Esophagus muscularis mucosa (tissue), 4 donors: ENCODE results near the gene POGLUT2. TPM values are rescaled to one million over a fixed set of nuclear protein-coding genes. Genes with fewer than 3 reads are reported as not detected.
A peak's percentile ranks its signal among the peaks of the same experiment; 100 is the strongest.

Source experiments
- DNase-seq: peaks from one replicate; pipeline ENCODE4 v3.0.0-alpha.2; 2017; ENCODE audit errors: extremely low spot score
- H3K27ac ChIP-seq, 4 donors: fragments of 200-600 bp; sonication (generic); replicated peaks in 1 of 4; 1 replicate in 3 of 4; 2 replicates in 1 of 4; pipeline ENCODE4 v1.5.1; 2016 to 2019; ENCODE audit warnings: mild to moderate bottlenecking in 1 of 4
- H3K27me3 ChIP-seq, 4 donors: fragments of 200-600 bp; sonication (generic); one replicate each; pipeline versions ENCODE4 v1.5.1 to v1.6.0; 2016 to 2019
- H3K36me3 ChIP-seq, 4 donors: fragments of 200-600 bp; sonication (generic); one replicate each; pipeline ENCODE4 v1.5.1; 2016 to 2019
- H3K4me1 ChIP-seq, 4 donors: fragments of 200-600 bp; sonication (generic); one replicate each; pipeline ENCODE4 v1.5.1; 2016 to 2019
- H3K4me3 ChIP-seq, 4 donors: fragments of 200-600 bp; sonication (generic); 1 replicate in 2 of 4; 2 replicates in 2 of 4; pipeline ENCODE4 v1.5.1; 2016 to 2019; ENCODE audit warnings: mild to moderate bottlenecking in 4 of 4, moderate library complexity in 1 of 4
- H3K9me3 ChIP-seq, 4 donors: fragments of 200-600 bp; sonication (generic); 1 replicate in 3 of 4; 2 replicates in 1 of 4; pipeline ENCODE4 v1.5.1; 2016 to 2019
- CTCF ChIP-seq, 3 experiments: fragments of 200-600 bp in 2 of 3; fragments of 450-650 bp in 1 of 3; sonication (generic) in 2 of 3; IDR thresholded peaks; one replicate each; pipeline ENCODE4 v1.5.1; 2017 to 2019; ENCODE audit warnings: antibody characterized with exemption in 3 of 3, mild to moderate bottlenecking in 2 of 3, moderate library complexity in 1 of 3
- EP300 ChIP-seq: sonication (generic); formaldehyde crosslinking; IDR thresholded peaks from one replicate; pipeline ENCODE4 v1.6.1; 2017; ENCODE audit warnings: antibody characterized with exemption
- POLR2A ChIP-seq: fragments of 450-650 bp; IDR thresholded peaks from one replicate; pipeline ENCODE4 v1.6.1; 2017; ENCODE audit warnings: antibody characterized with exemption, moderate library complexity, mild to moderate bottlenecking, low read depth
- POLR2AphosphoS5 ChIP-seq, 2 donors: sonication (generic); formaldehyde crosslinking; IDR thresholded peaks; one replicate each; pipeline ENCODE4 v1.6.1; 2017; ENCODE audit warnings: antibody characterized with exemption in 2 of 2
- WGBS: methylation state at CpG from one replicate; pipeline ENCODE4 v1.1.5; 2018; 5-methylcytosine and 5-hydroxymethylcytosine counted together
- intact Hi-C: fragments of 100-400 bp; cut with DNase I; formaldehyde crosslinking; loops from one replicate; pipeline ENCODE4 v1.15.1; 2023
- total RNA-seq, 4 donors: library from RNA; depleted of rRNA; stranded (reverse); fragments of >200 nt; gene quantifications; one replicate each; pipeline versions ENCODE4 v1.1.0 to v1.2.1, GENCODE V29; 2016

POGLUT2 gene
- total RNA-seq, 4 donors from 2014 or later = 4.8 to 7.5 (median 6.3) TPM

DNA sequence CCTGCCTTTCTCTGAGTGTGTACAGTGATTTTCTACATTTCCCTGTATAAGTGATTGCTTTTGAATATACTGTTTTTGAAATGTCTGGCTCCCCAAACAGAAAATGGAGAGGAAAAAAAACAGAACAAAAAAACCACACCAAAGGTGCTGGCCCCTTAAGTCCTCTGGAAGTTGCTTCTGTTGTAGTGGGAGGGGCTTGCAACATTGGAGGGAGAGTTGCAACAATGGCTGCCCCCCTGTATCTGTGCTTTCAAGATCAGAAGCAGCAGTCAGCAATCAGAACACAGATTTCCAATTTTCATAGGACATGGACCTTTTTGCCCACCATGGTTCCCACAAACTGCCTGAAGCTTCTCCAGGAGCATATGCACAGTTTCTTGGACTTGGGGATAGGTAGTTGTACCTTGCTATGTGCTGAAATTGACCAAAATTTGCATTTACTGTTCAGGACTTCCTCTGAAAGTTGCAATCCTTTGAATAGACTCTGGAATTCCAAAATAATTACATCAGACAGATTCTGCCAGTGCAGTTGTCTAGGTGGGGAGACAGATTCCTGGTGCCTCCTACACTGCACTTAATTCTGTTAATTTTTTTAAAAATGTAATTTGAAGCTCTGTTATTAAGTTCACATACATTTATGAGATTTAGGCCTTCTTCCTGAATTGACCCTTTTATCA lies 14.0 kb upstream of the POGLUT2 start:
- intact Hi-C loops = no loop called here
- H3K9me3 ChIP-seq = peaks cover 0 to 10% (median 0%) of the 10 kb centered on the region in 4 donors
- DNase-seq = no peak
- H3K27ac ChIP-seq = no peak overlapping the region
- TF ChIP-seq EP300 = no peak
- no peak for TF ChIP-seq POLR2A
- TF ChIP-seq POLR2AphosphoS5 (IDR thresholded peaks at IDR 0.05) = no peak
- peaks cover 0 to 9% (median 7%) of the 10 kb centered on the region in 4 donors for H3K4me1 ChIP-seq
- no peaks in the 10 kb centered on the region for H3K27me3 ChIP-seq
- peaks cover 0 to 35% (median 15%) of the 10 kb centered on the region in 4 donors for H3K36me3 ChIP-seq
- H3K4me3 ChIP-seq = no peak overlapping the region

- no peaks in the 10 kb centered on the region for H3K27me3 ChIP-seq
- H3K36me3 ChIP-seq = peaks cover 0 to 17% (median 6%) of the 10 kb centered on the region in 4 donors
- H3K4me1 ChIP-seq = peaks cover 0 to 26% (median 6%) of the 10 kb centered on the region in 4 donors
- 99% methylated on average over 3 of the region's 3 CpGs for WGBS
- H3K4me3 ChIP-seq = no peak overlapping the region
- no peak overlapping the region for H3K27ac ChIP-seq
- no peak for DNase-seq
- intact Hi-C loops = no loop called here
- peaks cover 0 to 10% (median 0%) of the 10 kb centered on the region in 4 donors for H3K9me3 ChIP-seq
- TF ChIP-seq CTCF (IDR thresholded peaks at IDR 0.05) (no peak), POLR2AphosphoS5 (IDR thresholded peaks at IDR 0.05) (no peak), POLR2A (no peak), EP300 (no peak)
Observed at GRCh38 chr13:102807699-102808098, 8.9 kb upstream of the POGLUT2 start.

- H3K36me3 ChIP-seq = peaks cover 0 to 7% (median 4%) of the 10 kb centered on the region in 4 donors
- H3K4me1 ChIP-seq = peaks cover 16 to 40% (median 20%) of the 10 kb centered on the region in 4 donors
- 96% methylated on average over 3 of the region's 3 CpGs for WGBS
- intact Hi-C loops = no loop called here
- H3K9me3 ChIP-seq = peaks cover 0 to under 1% (median 0%) of the 10 kb centered on the region in 4 donors
- DNase-seq = no peak
- H3K27me3 ChIP-seq = no peaks in the 10 kb centered on the region
- TF ChIP-seq CTCF (IDR thresholded peaks at IDR 0.05) (no peak), POLR2AphosphoS5 (IDR thresholded peaks at IDR 0.05) (no peak), EP300 (no peak), POLR2A (no peak)
- no peak overlapping the region for H3K4me3 ChIP-seq
- H3K27ac ChIP-seq = no peak overlapping the region
Observed at GRCh38 chr13:102805680-102806079, 6.9 kb upstream of the POGLUT2 start.

GRCh38 chr13:102800145-102801041 lies 1.6 kb upstream of the POGLUT2 start:
- WGBS = 3% methylated on average over 44 of the region's 81 CpGs
- Histone ChIP-seq H3K27ac (peak overlapping the region; percentile 83 to 91 (median 85)), H3K9me3 (no peaks in the 10 kb centered on the region), H3K36me3 (peaks cover 0 to 5% (median 0%) of the 10 kb centered on the region in 4 donors), H3K4me1 (peaks cover 26 to 71% (median 37%) of the 10 kb centered on the region in 4 donors), H3K4me3 (peak overlapping the region; percentile 76 to 90 (median 86)), H3K27me3 (no peaks in the 10 kb centered on the region)
- DNase-seq = peak; percentile 93
- no peak for TF ChIP-seq POLR2A
- no peak for TF ChIP-seq EP300
- peak; percentile 66 to 79 (median 71) for TF ChIP-seq CTCF (IDR thresholded peaks at IDR 0.05)
- TF ChIP-seq POLR2AphosphoS5 (IDR thresholded peaks at IDR 0.05) = peak in 1 of 2 donors; percentile 35
- intact Hi-C loops = loop anchor here (2.0 to 5.0 kb wide), 2 partner anchors 26 to 42 kb away; no protein-coding TSS in a partner anchor
